ENCODE results near the gene TUBA4A.
"Not testable (repeated sequence)": the region's sequence is repeated elsewhere in the genome, so short reads cannot be mapped to it uniquely, and the experiment has no call there.

TUBA4A gene

DNA sequence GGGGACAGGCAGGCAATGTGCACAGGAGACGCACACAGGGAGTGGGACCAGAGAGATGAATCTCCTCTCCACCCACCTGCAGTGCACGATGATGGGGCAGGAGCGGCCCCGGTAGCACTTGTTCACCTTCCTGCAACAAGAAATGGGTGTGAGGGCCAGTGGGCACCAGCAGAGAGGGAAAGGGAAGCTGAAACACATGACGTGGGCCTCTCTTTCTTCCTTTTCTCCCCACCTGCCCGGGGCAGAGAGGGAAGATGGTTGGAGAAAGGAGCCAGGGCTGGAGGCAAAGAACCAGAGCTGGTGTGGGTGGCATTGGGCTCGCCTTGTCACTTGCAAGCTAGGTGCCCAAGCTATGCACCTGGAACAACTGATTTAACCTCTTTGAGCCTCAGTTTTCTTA, 37.7 kb upstream of the TUBA4A start:
- no peak for TF ChIP-seq CTCF (conservative IDR thresholded peaks at IDR 0.05; ENCODE audit: low read length)
- no peak for DNase-seq (ENCODE audit: low read depth)
- H3K4me3 ChIP-seq (ENCODE audit: low read length): no peak overlapping the region

GRCh38 chr2:219290381-219291171, 36.9 kb upstream of the TUBA4A start:
- no peak for TF ChIP-seq CTCF (conservative IDR thresholded peaks at IDR 0.05; ENCODE audit: low read length)
- H3K4me3 ChIP-seq (ENCODE audit: low read length): no peak overlapping the region

GRCh38 chr2:219289537-219290361, 36.0 kb upstream of the TUBA4A start:
- TF ChIP-seq CTCF (conservative IDR thresholded peaks at IDR 0.05; ENCODE audit: low read length): no peak
- peak; percentile 88 for DNase-seq (ENCODE audit: low read depth)
- no peak overlapping the region for H3K4me3 ChIP-seq (ENCODE audit: low read length)

More at GRCh38 chr2:219290381-219291171, 36.9 kb upstream of the TUBA4A start:
- no peak for DNase-seq (ENCODE audit: low read depth)

DNA sequence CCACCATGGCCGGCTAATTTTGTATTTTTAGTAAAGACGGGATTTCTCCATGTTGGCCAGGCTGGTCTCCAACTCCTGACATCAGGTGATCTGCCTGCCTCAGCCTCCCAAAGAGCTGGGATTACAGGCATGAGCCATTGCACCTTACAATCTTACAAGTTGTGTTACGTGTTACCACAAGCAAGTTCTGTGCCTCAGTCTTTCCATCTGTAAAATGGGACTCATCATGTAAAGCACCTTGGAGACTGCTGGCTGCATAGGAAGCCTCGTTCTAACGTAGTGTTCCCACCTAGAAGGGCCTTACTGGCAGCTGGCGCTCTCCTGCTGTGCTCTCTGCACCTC, 35.4 kb upstream of the TUBA4A start:
- no peak for DNase-seq (ENCODE audit: low read depth)
- TF ChIP-seq CTCF (conservative IDR thresholded peaks at IDR 0.05; ENCODE audit: low read length): no peak
- no peak overlapping the region; the same call in 1 of the 2 replicates for H3K4me3 ChIP-seq (ENCODE audit: low read length)

- DNase-seq (ENCODE audit: low read depth): no peak
- H3K4me3 ChIP-seq (ENCODE audit: low read length): no peak overlapping the region
- no peak for TF ChIP-seq CTCF (conservative IDR thresholded peaks at IDR 0.05; ENCODE audit: low read length)
Measured at GRCh38 chr2:219287580-219288265, 34.0 kb upstream of the TUBA4A start.

GRCh38 chr2:219287116-219287440, 33.4 kb upstream of the TUBA4A start:
- not testable (repeated sequence) for DNase-seq (ENCODE audit: low read depth); H3K4me3 ChIP-seq (ENCODE audit: low read length)

DNA sequence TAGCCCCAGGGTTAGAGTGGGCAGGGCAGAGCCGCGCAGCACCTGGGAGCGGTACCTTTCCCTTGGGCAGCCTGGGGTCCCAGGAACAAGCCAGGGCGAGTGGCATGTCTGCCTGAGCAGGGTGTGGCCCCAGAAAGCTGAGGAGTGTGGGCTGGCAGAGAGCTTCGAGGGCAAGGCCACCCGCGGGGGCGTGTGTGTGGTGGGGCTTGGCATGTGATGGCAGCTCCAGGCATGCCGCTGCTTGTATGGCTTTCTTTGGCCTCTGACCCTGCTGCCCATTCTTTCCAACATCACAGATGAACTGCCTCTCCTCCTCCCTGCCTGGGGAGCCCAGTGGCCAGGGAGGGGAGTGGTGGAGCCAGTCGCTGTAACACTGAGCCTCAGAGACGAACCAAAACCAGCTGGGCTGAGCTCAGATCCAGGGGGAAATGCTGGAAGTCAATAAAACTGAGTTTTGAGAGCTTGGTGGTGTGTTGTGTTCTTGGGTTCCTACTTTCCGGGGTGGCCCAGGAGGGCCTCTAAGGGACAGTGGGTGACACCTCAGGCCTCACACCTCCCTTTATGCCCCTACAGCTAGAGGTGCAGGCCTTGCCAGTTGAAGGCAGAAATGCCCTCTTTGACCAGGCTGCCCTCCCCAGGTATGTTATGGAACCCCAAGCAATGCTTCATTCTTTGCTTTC, 32.9 kb upstream of the TUBA4A start:
- no peak for DNase-seq (ENCODE audit: low read depth)
- no peak overlapping the region for H3K4me3 ChIP-seq (ENCODE audit: low read length)
- 0 out of 2 replicates have a peak, but pooled peaks have one; percentile 4 for TF ChIP-seq CTCF (conservative IDR thresholded peaks at IDR 0.05; ENCODE audit: low read length)
